GM18511 (cell line): Measurements from ENCODE around the gene OLFML1.

Experiments used
- ATAC-seq: cut with Tn5 transposase; IDR thresholded peaks from one replicate; pipeline ENCODE4 v1.9.1; 2021; ENCODE audit warnings: mild to moderate bottlenecking, moderate library complexity; ENCODE audit not compliant: unreplicated experiment

The OLFML1 gene

DNA sequence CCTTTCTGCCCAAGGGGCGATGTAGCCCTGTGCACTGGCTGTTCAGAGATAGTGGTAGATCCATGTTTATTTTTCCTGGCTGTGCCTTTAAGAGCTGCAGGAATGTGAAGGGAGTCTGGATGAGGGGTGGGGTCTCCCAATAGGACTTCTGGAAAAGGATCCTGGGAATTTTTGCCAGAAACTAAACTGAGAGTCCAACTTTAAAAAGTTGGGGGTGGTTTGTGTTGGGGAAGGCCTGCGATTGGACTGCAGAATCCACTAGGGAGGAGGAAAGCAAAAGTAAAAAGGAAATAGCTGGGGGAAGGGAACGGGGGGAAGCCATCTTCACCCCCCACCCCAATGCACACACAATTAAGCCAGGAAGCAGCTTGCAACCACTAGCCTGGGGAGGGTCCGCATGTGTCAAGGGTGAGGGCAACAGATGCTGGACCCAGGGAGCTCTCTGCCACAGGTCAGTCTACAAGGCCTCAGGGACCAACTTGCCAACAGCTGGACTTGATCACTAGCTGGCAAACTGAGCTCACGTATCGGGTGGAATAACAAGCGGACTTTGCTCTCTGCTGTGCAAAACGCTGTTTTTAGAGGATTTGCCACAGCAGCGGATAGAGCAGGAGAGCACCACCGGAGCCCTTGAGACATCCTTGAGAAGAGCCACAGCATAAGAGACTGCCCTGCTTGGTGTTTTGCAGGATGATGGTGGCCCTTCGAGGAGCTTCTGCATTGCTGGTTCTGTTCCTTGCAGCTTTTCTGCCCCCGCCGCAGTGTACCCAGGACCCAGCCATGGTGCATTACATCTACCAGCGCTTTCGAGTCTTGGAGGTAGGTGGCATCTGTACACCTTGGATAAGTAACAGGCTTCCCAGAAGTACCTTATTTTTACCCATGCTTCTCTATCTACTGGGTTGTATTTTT lies at the start of gene OLFML1:
Gene OLFML1, plus strand, starts transcription at position 321 of the 912 bp plus-strand sequence. Its CDS starts 370 bp downstream, at position 691.
- ATAC-seq: no peak

DNA sequence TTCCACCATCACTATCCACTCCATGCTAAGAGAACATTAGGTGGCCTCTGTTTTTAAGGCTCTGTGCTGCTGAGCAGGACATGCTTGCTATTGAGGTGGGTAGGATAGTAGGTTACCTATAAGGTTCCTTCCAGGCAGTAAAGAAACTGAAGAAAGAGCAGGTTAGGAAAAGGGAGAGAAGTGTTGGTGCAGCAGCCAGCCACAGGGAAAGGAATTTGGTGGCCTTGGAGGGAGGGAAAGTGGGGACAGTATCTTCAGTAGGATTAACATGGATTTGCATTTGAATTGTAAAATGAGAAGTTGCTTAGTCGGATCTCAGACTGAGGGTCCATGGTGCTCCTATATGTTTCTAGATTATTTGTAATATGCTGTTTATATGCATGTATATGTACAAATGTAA lies 49.2 kb upstream of the OLFML1 start:
- no peak for ATAC-seq

DNA sequence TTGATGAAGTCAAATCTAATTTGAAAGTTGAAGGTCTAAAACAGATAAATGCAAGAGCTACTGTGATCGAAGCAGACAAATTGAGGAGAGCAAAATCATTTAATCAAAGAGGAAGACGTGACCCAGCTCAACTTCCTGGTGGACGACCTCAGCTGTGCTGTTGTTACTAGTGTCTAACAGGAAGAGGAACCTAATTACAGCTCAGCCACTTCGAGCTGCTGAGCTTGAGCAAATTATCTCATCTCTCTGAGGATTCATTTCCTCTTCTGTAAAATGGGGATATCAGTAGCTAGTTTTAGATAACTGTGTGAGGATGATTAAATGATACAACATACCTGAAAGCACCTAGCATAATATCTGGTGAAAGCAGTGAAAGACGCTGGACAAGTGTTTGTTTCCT lies 48.6 kb upstream of the OLFML1 start:
- ATAC-seq: peak; percentile 71

DNA sequence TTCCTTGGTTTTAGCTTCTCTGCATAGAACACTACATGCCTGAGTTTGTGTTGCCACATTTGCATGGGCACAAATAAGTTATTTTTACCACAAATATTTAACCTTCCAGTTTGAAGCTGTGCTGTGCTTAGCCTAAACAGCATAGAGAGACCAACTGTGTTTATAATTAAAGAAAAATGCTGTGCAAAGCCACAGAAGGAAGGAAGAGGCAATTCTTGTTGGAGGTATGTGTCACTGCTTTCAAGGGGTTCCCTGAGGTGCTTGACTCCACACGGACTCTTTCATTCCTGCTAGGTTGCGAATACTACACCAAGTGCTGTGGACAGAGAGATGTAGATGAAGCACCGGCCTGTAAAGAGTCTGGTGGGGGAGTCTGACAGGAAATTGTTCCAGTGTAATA lies 47.6 kb upstream of the OLFML1 start:
- no peak for ATAC-seq

DNA sequence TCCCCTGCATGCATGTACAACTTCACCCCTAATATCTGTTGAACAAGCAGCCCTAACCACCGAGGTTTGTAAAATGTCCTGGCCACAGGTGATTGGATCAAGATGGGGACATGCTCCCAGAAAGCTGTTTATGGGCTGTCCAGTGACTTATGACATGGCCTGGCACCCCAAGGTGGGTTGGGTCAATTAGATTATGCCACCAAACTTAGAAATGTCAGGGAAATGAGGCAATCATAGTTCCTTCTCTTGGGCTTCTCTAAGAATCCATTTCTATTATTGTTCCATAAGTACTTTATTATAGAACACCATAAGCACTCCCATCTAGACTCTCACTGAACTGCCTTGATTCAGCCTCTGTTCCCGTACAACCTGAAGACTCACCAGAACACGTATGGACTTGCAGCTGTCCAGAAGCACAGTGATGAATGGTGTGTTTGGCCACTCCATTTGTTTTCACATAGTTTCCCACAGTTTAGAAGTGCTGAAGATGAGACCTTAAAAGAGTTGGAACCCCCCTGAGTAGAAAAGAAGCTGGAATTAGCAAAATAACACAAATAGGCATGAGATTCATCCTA lies 45.5 kb upstream of the OLFML1 start:
- ATAC-seq: no peak

DNA sequence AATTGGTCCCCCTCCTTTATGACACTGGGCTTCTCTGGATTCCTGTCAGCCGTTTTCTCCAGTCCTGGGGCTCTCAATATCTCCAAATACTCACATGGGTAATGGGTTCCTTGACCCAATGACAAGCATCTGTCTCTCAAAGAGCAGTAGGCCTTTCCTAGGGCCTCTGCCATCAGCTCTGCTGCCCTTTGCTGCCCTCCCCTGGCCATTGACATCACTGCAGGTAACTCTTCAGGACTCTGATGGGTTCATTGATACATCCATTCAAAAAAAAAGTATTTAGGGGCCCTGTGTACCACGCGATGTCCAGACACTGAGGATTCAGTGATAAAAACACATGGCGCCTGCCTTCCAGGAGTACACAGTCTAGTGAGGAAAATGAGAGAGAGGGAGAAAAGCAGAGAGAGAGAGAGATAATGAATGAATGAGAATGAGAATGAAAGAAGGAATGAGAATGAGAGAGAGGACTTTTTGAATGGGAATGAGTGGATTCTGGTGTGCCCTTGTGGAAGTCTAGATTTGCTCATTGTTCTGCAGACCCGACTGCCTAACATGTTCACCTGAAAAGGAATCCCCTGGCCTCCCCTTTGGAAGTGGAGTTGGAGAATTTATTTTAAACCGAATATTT lies 42.6 kb upstream of the OLFML1 start:
- peak; percentile 96 for ATAC-seq

DNA sequence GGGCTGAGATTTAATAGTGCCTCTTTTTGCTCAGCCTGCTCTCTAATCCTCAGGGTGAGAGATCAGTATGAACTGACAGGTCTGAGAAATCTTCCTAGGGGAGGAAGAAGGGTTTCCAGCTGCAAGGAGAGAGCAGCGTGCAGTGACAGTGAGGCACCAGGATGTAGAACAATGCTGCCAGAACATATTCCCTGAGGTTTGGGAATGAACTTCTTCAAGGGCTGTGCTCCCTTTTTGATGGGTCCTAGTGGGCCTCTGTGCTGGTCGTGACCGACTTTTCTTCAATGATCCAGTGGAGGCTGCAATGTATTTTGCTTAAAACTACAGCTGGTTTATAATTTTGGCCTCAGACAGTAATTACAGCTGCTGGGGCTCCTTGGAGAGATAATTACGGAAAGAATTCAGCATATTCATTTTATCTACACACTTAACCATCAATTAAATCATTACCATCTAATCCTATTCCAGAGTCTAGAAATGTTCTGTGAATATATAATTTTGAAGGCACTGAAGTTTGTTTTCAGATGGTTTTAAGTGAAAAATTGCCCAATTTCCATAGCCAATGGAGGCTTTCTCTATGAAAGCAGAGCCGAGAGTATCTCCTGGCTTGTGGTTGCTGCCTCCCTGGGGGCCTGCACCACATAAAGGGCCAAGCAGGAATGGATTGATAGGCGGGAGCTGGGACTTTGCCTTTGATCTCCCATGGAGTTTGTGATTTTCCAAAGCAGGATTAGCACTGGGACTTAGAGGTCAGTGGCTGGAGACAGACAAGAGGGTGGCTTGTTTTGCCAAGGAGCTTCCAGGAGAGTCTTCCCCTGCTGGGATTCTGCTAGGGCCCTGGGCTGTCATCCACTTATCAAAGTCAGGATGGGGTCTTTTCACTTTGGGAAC lies 41.0 kb upstream of the OLFML1 start:
- no peak for ATAC-seq

DNA sequence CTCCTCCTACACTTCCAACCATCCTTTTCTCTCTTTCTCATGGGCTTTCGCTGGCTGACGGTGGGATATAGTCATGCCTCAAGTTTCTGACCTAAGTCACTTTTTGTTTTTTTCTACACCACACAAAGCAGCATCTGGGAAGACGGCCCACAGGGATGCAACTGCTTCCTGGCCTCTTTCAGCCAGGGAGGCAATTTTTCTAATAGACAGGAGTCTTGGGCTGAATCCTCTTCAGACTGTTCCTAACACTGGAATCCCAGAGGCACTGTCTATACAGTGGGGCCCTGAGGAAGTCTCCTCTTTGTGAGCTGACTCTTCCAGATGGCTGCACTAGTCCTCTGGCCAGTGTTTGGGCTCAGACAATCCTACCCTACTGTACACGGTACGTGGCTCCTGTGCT lies 39.7 kb upstream of the OLFML1 start:
- ATAC-seq: no peak

DNA sequence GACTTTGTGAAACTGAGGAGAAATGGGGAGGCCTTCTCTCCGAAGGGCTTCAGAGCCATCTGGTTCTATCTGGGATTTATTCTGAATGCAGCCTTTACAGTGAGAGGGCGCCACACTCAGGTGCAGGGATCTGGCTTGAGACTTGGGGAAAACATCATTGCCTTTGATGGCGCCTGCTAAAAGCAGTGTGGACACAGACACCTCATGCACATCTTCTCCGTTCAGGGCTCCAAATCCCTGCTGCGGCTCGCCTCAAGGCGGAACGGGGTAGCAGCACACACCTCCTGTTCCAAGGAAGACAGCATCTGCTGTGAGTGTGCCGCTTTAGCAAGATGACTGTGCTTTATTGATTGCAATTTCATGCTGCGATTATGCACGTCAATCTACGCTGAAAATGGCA lies 37.1 kb upstream of the OLFML1 start:
- ATAC-seq: no peak

DNA sequence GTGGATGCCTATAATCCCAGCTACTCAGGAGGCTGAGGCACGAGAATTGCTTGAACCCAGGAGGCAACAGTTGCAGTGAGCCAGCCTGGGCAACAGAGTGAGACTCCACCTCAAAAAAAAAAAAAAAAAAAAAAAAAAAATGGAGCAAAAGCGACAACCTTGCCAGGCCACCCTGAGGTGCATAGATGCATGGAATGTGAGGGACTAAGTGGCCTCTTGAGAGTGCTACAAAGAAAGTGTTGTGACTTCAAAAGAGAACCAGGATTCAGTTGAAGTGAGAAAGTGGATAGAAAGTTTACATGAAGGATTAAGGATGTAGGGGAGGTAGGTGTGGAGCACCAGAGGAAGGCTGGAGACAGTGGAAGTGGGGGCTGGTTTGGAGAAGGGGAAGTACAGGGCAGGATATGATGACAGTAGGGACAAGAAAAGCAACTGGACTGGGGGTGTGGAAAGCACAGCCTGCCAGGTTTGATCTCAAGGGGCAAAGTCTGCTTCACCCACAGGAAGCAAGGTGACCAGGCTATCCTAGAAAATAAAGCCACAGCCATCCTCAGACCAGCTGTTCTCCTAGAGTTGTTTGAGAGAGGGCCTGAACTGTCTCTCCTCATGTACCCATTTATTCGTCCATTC lies 36.0 kb upstream of the OLFML1 start:
- no peak for ATAC-seq

DNA sequence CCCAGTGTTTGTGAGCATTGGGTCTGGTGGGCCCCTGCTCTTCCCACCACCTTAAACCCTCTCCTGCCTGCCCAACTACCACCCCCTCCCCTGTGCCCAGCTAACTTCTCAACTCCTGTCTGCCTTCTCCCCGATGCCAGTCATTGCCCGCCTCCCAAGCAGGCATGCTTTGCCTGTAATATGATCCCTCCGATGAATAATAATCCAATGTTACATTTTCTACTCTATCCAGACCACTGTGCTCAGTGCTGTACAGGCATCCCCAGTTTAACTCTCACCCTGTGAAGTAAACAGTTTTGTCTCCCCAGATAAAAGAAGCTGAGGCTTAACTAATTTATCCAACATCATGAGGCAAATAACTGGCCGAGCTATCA lies 35.5 kb upstream of the OLFML1 start:
- no peak for ATAC-seq

DNA sequence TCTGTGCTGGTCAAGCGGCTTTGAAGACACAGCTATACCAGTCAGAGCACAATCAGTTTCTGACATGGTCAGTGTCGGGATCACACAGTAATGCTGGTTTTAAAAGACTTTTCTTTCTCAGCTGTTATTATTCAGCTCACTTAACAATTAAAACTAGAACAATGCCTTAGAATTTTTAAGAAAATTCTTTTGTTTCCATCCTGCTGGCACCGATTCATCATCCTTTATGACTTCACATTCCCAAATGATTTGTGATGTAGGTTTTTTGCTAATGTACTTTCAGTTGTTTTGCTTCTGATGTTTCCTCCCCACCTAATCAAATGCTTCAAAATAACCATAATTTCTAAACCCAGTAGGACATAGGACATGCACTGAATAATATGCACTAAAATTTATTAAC lies 34.5 kb upstream of the OLFML1 start:
- ATAC-seq: no peak

DNA sequence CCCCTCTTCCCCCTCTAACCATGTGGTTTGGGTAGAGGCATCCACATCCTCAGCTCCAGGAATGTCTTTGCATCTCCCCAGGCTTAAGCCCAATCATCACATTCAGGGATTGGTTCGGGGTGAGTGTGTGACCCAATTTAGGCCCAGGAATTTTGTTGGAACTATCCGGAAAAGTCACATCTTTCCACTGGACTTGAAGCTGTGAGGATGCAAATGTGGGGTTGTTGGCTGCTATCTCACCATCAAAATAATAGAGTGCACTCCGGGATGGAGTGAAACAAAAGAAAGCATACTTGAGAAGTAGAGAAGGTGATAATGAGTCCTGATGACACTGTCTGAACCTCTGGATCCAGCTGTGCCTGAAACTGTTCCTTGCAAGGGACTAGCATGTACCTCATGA lies 33.8 kb upstream of the OLFML1 start:
- no peak for ATAC-seq

DNA sequence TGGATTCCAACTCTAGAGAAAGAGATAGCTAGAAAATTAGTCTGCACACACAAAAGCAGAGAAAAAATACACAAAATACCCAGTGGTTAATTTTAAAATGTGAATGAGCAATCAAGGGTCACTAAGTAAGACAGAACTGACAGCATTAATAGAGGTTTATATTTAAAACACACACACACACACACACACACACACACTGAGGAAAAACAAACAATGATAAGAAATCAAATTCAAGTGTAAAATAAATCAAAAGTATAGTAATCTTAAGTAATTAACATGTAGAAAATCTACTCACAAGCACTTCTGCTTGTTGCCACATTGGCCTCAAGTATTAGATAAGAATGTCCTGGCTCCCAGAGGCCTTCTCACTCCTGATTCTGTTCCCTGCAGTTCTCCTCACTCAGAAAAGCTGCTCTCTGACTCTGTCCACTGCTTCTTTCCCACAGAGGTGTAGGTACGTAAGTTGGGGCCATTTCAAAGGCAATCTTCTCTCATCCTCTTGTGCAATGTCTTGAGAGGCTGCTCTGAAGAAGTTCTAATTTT lies 33.3 kb upstream of the OLFML1 start:
- ATAC-seq: no peak

DNA sequence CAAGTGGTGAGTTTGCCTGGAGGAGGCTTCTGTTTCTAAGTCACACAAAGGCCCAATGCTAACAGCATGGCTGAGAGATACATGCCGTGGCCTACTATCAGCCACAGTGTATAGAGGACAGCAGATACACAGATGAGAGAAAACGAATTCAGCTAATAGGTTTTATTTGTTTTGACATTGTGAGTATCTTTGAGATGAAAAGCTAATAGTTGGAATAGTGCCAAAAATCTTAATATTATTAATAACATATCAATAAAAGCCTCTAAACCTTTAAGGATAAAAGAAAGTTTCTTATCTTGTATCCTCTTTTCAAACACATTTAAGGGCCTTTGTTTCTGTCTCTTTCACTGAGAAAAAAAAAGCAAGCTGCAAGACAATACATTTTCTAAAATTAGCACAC lies 30.5 kb upstream of the OLFML1 start:
- no peak for ATAC-seq

DNA sequence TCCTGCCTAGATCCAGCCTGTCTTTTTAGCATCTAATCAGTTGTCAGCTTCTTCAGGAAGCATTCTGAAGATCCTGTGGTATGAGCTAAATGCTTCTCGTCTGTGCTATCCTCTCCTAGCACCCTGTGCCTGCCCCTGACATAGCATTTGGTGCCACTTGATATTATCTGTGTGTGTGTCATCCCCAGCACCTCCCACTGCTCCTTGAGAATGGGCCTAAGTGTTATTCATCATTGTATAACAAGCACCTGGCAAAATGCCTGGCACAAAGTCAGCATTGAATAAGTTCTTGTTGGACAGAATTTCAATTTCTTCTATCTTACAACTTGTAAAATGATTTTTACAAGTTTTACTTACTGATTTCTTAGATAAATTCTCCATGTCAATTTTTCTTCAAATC lies 28.1 kb upstream of the OLFML1 start:
- no peak for ATAC-seq

DNA sequence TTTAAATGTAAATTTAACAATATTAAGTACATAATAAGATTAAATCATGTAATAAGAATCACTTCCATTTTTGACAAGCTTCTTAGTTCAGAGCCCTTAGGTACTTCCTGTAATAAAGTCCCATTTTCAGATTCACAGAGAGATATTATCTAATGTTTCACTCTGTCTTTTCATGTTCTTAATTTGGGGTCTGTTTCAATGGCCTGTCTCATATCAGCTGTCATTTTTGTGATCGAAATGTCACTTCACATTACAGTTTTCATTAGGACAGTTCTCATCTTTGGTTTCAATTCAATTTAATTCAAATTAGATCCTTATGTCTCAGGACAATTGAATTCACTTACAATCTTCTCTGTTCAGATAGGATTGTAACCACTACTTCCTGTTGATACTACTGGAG lies 22.6 kb upstream of the OLFML1 start:
- ATAC-seq: no peak

DNA sequence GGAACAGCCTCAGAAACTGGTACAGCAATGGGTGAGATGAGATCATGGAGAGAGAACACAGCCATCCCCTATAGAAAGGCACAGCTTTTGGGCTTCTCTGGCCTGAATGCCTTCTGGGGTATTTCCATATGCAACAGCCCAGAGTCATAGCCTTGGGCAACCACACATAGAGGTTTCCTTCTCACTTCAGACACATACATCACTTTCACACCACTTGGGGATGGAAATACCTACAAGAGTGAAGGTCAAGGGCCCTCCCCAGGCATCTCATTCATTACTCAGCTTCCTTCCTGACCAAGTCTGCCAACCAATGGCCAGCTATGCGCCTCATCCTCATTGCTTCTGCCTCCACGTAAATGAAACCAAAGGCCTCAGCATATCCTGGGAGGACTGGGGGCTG lies 17.7 kb upstream of the OLFML1 start:
- ATAC-seq: peak; percentile 83

DNA sequence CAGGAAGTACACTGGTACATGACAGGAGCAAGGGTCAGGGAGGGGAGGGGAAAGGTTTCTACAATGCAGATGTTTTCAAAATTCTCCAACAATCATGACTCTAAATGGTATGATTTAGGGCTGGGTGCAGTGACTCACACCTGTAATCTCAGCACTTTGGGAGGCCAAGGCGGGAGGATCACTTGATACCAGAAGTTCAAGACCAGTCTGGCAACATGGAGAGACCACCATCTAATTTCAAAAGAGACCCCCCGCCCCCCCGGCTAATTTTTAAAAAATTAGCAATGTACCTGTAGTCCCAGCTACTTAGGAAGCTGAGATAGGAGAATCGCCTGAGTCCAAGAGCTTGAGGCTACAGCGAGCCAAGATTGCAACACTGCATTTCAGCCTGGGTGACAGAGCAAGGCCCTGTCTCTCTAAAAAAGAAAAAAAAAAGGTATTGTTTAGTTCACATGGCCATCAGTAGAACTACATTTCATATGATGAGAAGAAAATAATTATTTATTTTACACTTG lies 15.9 kb upstream of the OLFML1 start:
- ATAC-seq: no peak

DNA sequence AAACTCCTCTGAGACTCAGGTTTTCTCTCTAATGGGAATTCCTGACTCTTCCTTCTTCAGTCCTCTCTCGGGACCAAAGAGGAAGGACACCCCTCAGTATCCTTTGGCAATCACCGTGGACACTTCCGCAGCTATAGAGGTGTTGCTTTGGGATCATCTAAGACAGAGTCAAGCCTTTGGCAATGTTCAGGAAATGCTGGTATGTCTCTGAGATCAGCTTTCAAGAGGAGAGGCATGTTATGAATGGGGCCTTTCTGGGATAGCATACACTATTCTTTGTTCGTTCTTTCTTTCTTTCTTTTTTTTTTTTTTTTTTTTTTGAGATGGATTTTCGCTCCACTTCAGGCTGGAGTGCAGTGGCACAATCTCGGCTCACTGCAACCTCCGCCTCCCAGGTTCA lies 14.2 kb upstream of the OLFML1 start:
- ATAC-seq: no peak
